ENCODE data around the gene PLD3.

DNA sequence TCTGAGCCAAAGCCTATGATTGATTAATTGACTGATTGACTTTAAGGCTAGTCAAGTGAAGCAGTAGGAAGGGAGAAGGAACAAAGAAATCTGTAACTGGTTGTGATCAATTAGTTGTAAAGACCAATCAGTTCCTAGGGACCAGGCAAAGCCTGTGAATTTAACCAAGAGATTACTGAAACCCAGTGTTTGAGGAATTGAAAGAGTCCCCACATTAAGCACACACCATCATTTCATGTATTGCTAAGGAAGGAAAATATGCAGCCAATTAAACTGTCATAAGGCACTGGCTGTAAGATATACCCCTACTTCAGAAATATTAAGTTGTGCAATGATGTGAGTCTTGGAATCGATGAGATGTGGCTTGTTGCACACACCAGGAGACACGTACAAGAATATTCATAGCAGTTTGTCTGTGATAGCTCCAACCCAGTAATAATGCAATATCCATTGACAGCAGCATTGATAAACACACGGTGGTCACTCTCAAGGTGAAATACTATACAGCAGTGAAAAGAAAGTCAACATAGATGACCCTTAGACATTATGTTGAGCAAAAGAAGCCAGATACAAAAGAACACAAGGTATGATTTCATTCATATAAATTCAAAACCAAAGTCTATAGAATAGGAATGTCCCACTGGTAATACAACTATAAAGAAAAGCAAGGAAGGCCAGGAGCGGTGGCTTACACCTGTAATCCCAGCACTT lies 9.3 kb upstream of the PLD3 start:
- TF ChIP-seq CTCF (conservative IDR thresholded peaks at IDR 0.05; ENCODE audit: low read length) (no peak), EZH2phosphoT487 (IDR thresholded peaks at IDR 0.05; ENCODE audit: borderline replicate concordance) (no peak)

Data from Loucy (cell line).